Measurements from ENCODE around the gene SLC39A13. TPM values are rescaled to one million over a fixed set of nuclear protein-coding genes. Genes with fewer than 3 reads are reported as not detected.

SLC39A13 gene
- total RNA-seq, 1 experiment from 2014 or later = 29.2 TPM

DNA sequence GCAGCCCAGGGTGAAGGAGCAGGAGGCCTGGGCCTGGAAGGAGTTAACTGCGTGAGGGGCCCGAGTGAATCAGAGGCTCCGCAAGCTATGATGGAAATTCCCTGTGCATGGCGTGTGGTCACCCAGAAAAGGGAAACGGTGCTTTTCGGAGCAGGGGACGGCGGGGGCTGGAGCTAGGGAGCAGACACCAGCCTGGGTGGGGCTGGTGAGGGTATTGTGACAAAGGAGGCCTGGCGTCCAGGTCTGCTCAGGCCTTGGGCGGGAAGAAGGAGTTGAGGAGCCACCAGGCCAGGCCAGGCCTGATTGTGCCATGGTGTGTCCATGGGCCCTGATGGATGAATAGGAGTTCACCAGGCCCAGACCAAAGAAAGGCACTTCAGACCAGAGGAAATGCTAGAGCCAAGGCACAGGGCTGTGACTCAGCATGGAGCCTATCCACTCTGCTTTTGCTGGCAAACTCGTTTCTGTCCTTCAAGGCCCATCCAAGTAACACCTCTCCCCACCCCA is 17.3 kb upstream of the SLC39A13 start:
- H3K9me3 ChIP-seq (ENCODE audit: control insufficient read depth, low read depth, low read length) = no peaks in the 10 kb centered on the region
- H2BK15ac ChIP-seq (ENCODE audit: low read depth, low read length) = no peak overlapping the region
- no peak overlapping the region for H3K4me3 Mint-ChIP-seq
- H2AFZ ChIP-seq (ENCODE audit: low read length) = no peak overlapping the region
- no peaks in the 10 kb centered on the region for H3K36me3 Mint-ChIP-seq (ENCODE audit: insufficient read depth in 1 of 3, low read depth in 3 of 3)
- H3K27ac ChIP-seq (ENCODE audit: insufficient read length, low read depth, low read length) = no peak overlapping the region
- H2BK12ac ChIP-seq (ENCODE audit: insufficient read length, low read depth, low read length) = no peak overlapping the region
- no peak overlapping the region for H3K18ac ChIP-seq (ENCODE audit: insufficient read length, low read depth, low read length)
- no peak overlapping the region for H2BK20ac ChIP-seq (ENCODE audit: low read depth, low read length, poor library complexity, severe bottlenecking)
- H2AK5ac ChIP-seq (ENCODE audit: insufficient read length, low read length) = no peak overlapping the region
- no peaks in the 10 kb centered on the region for H3K27me3 Mint-ChIP-seq (ENCODE audit: low read depth)
- WGBS (ENCODE audit: extremely low coverage, insufficient read length, low lambda C conversion rate) = no CpG with 5 or more reads among the region's 11 CpGs
- H3K27ac Mint-ChIP-seq = peak overlapping the region in 2 of 3 experiments; percentile 5 to 28; a peak in 1 of 7 replicates
- no peak overlapping the region for H2BK120ac ChIP-seq (ENCODE audit: low read depth, low read length, poor library complexity, severe bottlenecking)
- H3K4ac ChIP-seq (ENCODE audit: low read depth, low read length) = no peak overlapping the region
- no peak overlapping the region for H3T11ph ChIP-seq (ENCODE audit: low read length)
- TF ChIP-seq, protein P1, sequence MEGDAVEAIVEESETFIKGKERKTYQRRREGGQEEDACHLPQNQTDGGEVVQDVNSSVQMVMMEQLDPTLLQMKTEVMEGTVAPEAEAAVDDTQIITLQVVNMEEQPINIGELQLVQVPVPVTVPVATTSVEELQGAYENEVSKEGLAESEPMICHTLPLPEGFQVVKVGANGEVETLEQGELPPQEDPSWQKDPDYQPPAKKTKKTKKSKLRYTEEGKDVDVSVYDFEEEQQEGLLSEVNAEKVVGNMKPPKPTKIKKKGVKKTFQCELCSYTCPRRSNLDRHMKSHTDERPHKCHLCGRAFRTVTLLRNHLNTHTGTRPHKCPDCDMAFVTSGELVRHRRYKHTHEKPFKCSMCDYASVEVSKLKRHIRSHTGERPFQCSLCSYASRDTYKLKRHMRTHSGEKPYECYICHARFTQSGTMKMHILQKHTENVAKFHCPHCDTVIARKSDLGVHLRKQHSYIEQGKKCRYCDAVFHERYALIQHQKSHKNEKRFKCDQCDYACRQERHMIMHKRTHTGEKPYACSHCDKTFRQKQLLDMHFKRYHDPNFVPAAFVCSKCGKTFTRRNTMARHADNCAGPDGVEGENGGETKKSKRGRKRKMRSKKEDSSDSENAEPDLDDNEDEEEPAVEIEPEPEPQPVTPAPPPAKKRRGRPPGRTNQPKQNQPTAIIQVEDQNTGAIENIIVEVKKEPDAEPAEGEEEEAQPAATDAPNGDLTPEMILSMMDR (conservative IDR thresholded peaks at IDR 0.05) = no peak
- no peaks in the 10 kb centered on the region for H4K20me1 ChIP-seq (ENCODE audit: control insufficient read depth, insufficient read depth, insufficient read length)
- no peaks in the 10 kb centered on the region for H3K79me2 ChIP-seq (ENCODE audit: insufficient read depth, low read length)
- H3K4me2 ChIP-seq (ENCODE audit: insufficient read depth, insufficient read length, low read length) = no peak overlapping the region
- H4K91ac ChIP-seq (ENCODE audit: insufficient read length, low read depth, low read length) = no peak overlapping the region
- H2BK5ac ChIP-seq (ENCODE audit: insufficient read length, low read length) = no peak overlapping the region
- no peaks in the 10 kb centered on the region for H3K79me1 ChIP-seq (ENCODE audit: insufficient read depth, low read depth, low read length, poor library complexity, severe bottlenecking)
- H3K9ac ChIP-seq (ENCODE audit: extremely low read depth, insufficient read length, low read length) = no peak overlapping the region
- no peaks in the 10 kb centered on the region for H3K4me1 ChIP-seq (ENCODE audit: insufficient read depth, low read length)
- H3K4me1 Mint-ChIP-seq = 0 out of 4 replicates have a peak, but pooled peaks cover 0 to 3% of the 10 kb centered on the region in 2 experiments
- H3K23me2 ChIP-seq (ENCODE audit: insufficient read length, low read depth, low read length, poor library complexity, severe bottlenecking) = no peaks in the 10 kb centered on the region
- H3K27me3 ChIP-seq (ENCODE audit: insufficient read depth, low read length) = no peaks in the 10 kb centered on the region
- no peak overlapping the region for H3K56ac ChIP-seq (ENCODE audit: insufficient read length, low read depth, low read length)
- H3K14ac ChIP-seq (ENCODE audit: insufficient read depth, low read length) = no peak overlapping the region
- DNase-seq = peak; percentile 24
- no peak overlapping the region for H4K8ac ChIP-seq (replicated peaks; ENCODE audit: insufficient read length, low read depth, low read length)
- no peaks in the 10 kb centered on the region; a peak in 1 of 5 replicates for H3K9me3 Mint-ChIP-seq
- no peak overlapping the region for H4K5ac ChIP-seq (ENCODE audit: insufficient read length, low read depth, low read length)
- no peak overlapping the region for H3K23ac ChIP-seq (ENCODE audit: insufficient read length, low read depth, low read length)
